H1 (cell line): ENCODE results near the gene TRIM38. TPM values are rescaled to one million over a fixed set of nuclear protein-coding genes. Genes with fewer than 3 reads are reported as not detected.

Experiments used
- CTCF ChIA-PET: fragments of 300-600 bp; sonication (Branson Sonifier 250); formaldehyde crosslinking; loops from one replicate; lab custom pipeline; 2021; ENCODE audit not compliant: partially characterized antibody; lab: Charles Lee
- POLR2A ChIA-PET: fragments of 300-600 bp; sonication (Branson Sonifier 250); formaldehyde crosslinking; loops from one replicate; lab custom pipeline; 2021; ENCODE audit warnings: inconsistent platforms; ENCODE audit not compliant: partially characterized antibody; lab: Charles Lee
- DNase-seq, 2 experiments: peaks; one replicate each; pipeline versions ENCODE4 v3.0.0 to v3.0.0-alpha.2; 2010 to 2022; ENCODE audit warnings: low spot score in 2 of 2, low read depth in 1 of 2, mixed read lengths in 1 of 2
- FAIRE-seq: peaks from 2 replicates; lab custom pipeline; 2011; peaks lifted over from hg19 to GRCh38; lab: Jason Lieb, UNC
- H2AFZ ChIP-seq: 2 replicates; pipeline ENCODE4 v1.8.1; 2012; ENCODE audit warnings: low read length, inconsistent platforms
- H2AK5ac ChIP-seq: 2 replicates; pipeline ENCODE4 v1.6.1; 2013; ENCODE audit warnings: low read depth, low read length
- H2BK120ac ChIP-seq: replicated peaks from 2 replicates; pipeline ENCODE3; 2013; ENCODE audit warnings: low read depth, low read length, inconsistent platforms
- H2BK12ac ChIP-seq: 2 replicates; pipeline ENCODE4 v1.6.1; 2013; ENCODE audit warnings: low read depth, low read length
- H2BK15ac ChIP-seq: 2 replicates; pipeline ENCODE4 v1.6.1; 2013; ENCODE audit warnings: low read length
- H2BK20ac ChIP-seq: 2 replicates; pipeline ENCODE4 v1.6.1; 2013; ENCODE audit warnings: low read length
- H2BK5ac ChIP-seq: 2 replicates; pipeline ENCODE4 v1.6.1; 2013; ENCODE audit warnings: low read depth, low read length
- H3K14ac ChIP-seq: 2 replicates; pipeline ENCODE4 v1.6.1; 2013; ENCODE audit warnings: inconsistent platforms; ENCODE audit not compliant: insufficient read length
- H3K18ac ChIP-seq: 2 replicates; pipeline ENCODE4 v1.6.1; 2013; ENCODE audit warnings: low read length; ENCODE audit errors: extremely low read depth
- H3K23ac ChIP-seq: 2 replicates; pipeline ENCODE4 v1.6.1; 2013; ENCODE audit warnings: inconsistent platforms; ENCODE audit not compliant: insufficient read length
- H3K23me2 ChIP-seq: 2 replicates; pipeline ENCODE4 v1.6.1; 2013; ENCODE audit warnings: low read depth, low read length
- H3K27ac ChIP-seq: 2 replicates; pipeline ENCODE4 v1.6.1; 2011; ENCODE audit warnings: low read depth, low read length, inconsistent platforms
- H3K27me3 ChIP-seq, 4 experiments: replicated peaks in 1 of 4; 1 replicate in 1 of 4; 2 replicates in 3 of 4; pipeline versions ENCODE4 v1.6.1 to v1.8.1; 2011 to 2013; ENCODE audit warnings: low read length in 3 of 4, mild to moderate bottlenecking in 3 of 4, inconsistent platforms in 2 of 4, mixed read lengths in 2 of 4, moderate library complexity in 1 of 4; ENCODE audit not compliant: control insufficient read depth in 3 of 4, insufficient read depth in 3 of 4; ENCODE audit errors: extremely low read depth in 1 of 4
- H3K36me3 ChIP-seq, 4 experiments: 2 replicates each; pipeline versions ENCODE4 v1.6.1 to v1.8.1; 2011 to 2013; ENCODE audit warnings: mild to moderate bottlenecking in 4 of 4, low read length in 3 of 4, moderate library complexity in 2 of 4, control low read depth in 1 of 4, inconsistent platforms in 1 of 4; ENCODE audit not compliant: insufficient read depth in 4 of 4, control insufficient read depth in 2 of 4
- H3K4ac ChIP-seq: replicated peaks from 2 replicates; pipeline ENCODE3; 2013; ENCODE audit warnings: low read length, low read depth, mixed read lengths, inconsistent platforms; ENCODE audit not compliant: insufficient read length
- H3K4me1 ChIP-seq, 4 experiments: replicated peaks in 1 of 4; 1 replicate in 1 of 4; 2 replicates in 3 of 4; pipeline versions ENCODE4 v1.6.1 to v1.8.1; 2011 to 2013; ENCODE audit warnings: low read length in 3 of 4, inconsistent platforms in 2 of 4, mixed read lengths in 1 of 4; ENCODE audit not compliant: insufficient read depth in 4 of 4, control insufficient read depth in 3 of 4
- H3K4me2 ChIP-seq, 2 experiments: 2 replicates each; pipeline versions ENCODE4 v1.6.1 to v1.8.1; 2011 to 2013; ENCODE audit warnings: low read depth in 2 of 2, low read length in 2 of 2, control low read depth in 1 of 2, inconsistent platforms in 1 of 2, mild to moderate bottlenecking in 1 of 2; ENCODE audit not compliant: insufficient read depth in 1 of 2
- H3K4me3 ChIP-seq, 4 experiments: fragments of 200-600, 300-600 bp in 1 of 4; sonication (generic), shearing (Covaris generic), sonication (Bioruptor Twin) in 1 of 4; 2 replicates each; pipeline versions ENCODE4 v1.5.1 to v1.8.1; 2011 to 2016; ENCODE audit warnings: low read length in 4 of 4, low read depth in 3 of 4, control low read depth in 2 of 4, inconsistent platforms in 2 of 4, mild to moderate bottlenecking in 2 of 4, mixed read lengths in 1 of 4, moderate library complexity in 1 of 4; ENCODE audit not compliant: insufficient read depth in 2 of 4; ENCODE audit errors: extremely low read depth in 1 of 4
- H3K56ac ChIP-seq: replicated peaks from 2 replicates; pipeline ENCODE3; 2013; ENCODE audit warnings: low read depth, mild to moderate bottlenecking, mixed read lengths, low read length, inconsistent platforms; ENCODE audit not compliant: insufficient read length
- H3K79me1 ChIP-seq: 2 replicates; pipeline ENCODE4 v1.6.1; 2013; ENCODE audit warnings: low read depth, low read length, control low read depth
- H3K79me2 ChIP-seq, 2 experiments: 2 replicates each; pipeline versions ENCODE4 v1.6.1 to v1.8.1; 2012 to 2013; ENCODE audit warnings: low read length in 2 of 2, mild to moderate bottlenecking in 2 of 2, inconsistent platforms in 1 of 2; ENCODE audit not compliant: insufficient read depth in 2 of 2, control insufficient read depth in 1 of 2
- H3K9ac ChIP-seq, 4 experiments: replicated peaks in 1 of 4; 1 replicate in 1 of 4; 2 replicates in 3 of 4; pipeline versions ENCODE4 v1.6.1 to v1.8.1; 2011 to 2013; ENCODE audit warnings: low read depth in 3 of 4, low read length in 3 of 4, control low read depth in 2 of 4, mild to moderate bottlenecking in 2 of 4, moderate library complexity in 2 of 4, inconsistent platforms in 1 of 4; ENCODE audit errors: extremely low read depth in 1 of 4
- H3K9me3 ChIP-seq, 2 experiments: 2 replicates each; pipeline versions ENCODE4 v1.6.1 to v1.8.1; 2012 to 2013; ENCODE audit warnings: mild to moderate bottlenecking in 2 of 2, moderate library complexity in 2 of 2, control low read depth in 1 of 2, inconsistent platforms in 1 of 2, low read depth in 1 of 2, low read length in 1 of 2, mixed read lengths in 1 of 2; ENCODE audit not compliant: insufficient read depth in 2 of 2
- H4K20me1 ChIP-seq, 2 experiments: replicated peaks in 1 of 2; 2 replicates each; pipeline versions ENCODE3 to v1.8.1; 2011 to 2013; ENCODE audit warnings: inconsistent platforms in 2 of 2, low read length in 2 of 2, mild to moderate bottlenecking in 1 of 2; ENCODE audit not compliant: insufficient read depth in 2 of 2, control insufficient read depth in 1 of 2
- H4K5ac ChIP-seq: 2 replicates; pipeline ENCODE4 v1.6.1; 2013; ENCODE audit warnings: low read length, low read depth, mixed read lengths, inconsistent platforms; ENCODE audit not compliant: insufficient read length
- H4K8ac ChIP-seq: 2 replicates; pipeline ENCODE4 v1.8.0; 2013; ENCODE audit warnings: mild to moderate bottlenecking, moderate library complexity, low read length, inconsistent platforms; ENCODE audit not compliant: insufficient read depth; ENCODE audit errors: extremely low read depth
- H4K91ac ChIP-seq: replicated peaks from 2 replicates; pipeline ENCODE3; 2013; ENCODE audit warnings: low read length, mixed read lengths, inconsistent platforms; ENCODE audit not compliant: insufficient read length
- CTBP2 ChIP-seq: IDR thresholded peaks from 2 replicates; pipeline ENCODE4 v1.7.0; 2011; ENCODE audit warnings: borderline replicate concordance, mild to moderate bottlenecking, moderate library complexity, mixed read lengths, low read length; ENCODE audit not compliant: insufficient read depth, insufficient read length
- JUN ChIP-seq: IDR thresholded peaks from 2 replicates; pipeline ENCODE4 v1.6.1; 2011; ENCODE audit warnings: low read depth, mild to moderate bottlenecking, improper control_type of control experiment, low read length
- NANOG ChIP-seq: IDR thresholded peaks from 2 replicates; pipeline ENCODE4 v1.6.1; 2011; ENCODE audit warnings: low read length, low read depth, mild to moderate bottlenecking, inconsistent platforms; ENCODE audit not compliant: insufficient read depth, poor library complexity, severe bottlenecking
- PHF8 ChIP-seq: fragments of 200-600 bp; sonication (generic); conservative IDR thresholded peaks from 2 replicates; pipeline ENCODE4 v1.7.1; 2012; ENCODE audit warnings: low read depth, mild to moderate bottlenecking, inconsistent platforms, low read length, moderate library complexity
- POLR2AphosphoS5 ChIP-seq: IDR thresholded peaks from 2 replicates; pipeline ENCODE4 v1.6.1; 2011; ENCODE audit warnings: low read depth, low read length
- RAD21 ChIP-seq, 2 experiments: IDR thresholded peaks in 1 of 2; conservative IDR thresholded peaks in 1 of 2; 2 replicates each; pipeline ENCODE4 v1.6.1; 2011; ENCODE audit warnings: low read depth in 2 of 2, low read length in 2 of 2, improper control_type of control experiment in 1 of 2, inconsistent platforms in 1 of 2, mild to moderate bottlenecking in 1 of 2, moderate library complexity in 1 of 2
- RFX5 ChIP-seq: IDR thresholded peaks from 2 replicates; pipeline ENCODE4 v1.6.1; 2011; ENCODE audit warnings: low read depth, low read length, improper control_type of control experiment, borderline replicate concordance
- SIRT6 ChIP-seq: IDR thresholded peaks from one replicate; pipeline ENCODE4 v1.7.1; 2012; ENCODE audit warnings: low read length, inconsistent platforms
- SP1 ChIP-seq: IDR thresholded peaks from 2 replicates; pipeline ENCODE4 v1.6.1; 2011; ENCODE audit warnings: low read depth, low read length
- SP2 ChIP-seq: IDR thresholded peaks from 2 replicates; pipeline ENCODE4 v1.6.1; 2012; ENCODE audit warnings: mild to moderate bottlenecking, low read length, inconsistent platforms
- TAF7 ChIP-seq: optimal IDR thresholded peaks from 2 replicates; pipeline ENCODE3; 2011; ENCODE audit warnings: low read depth, mild to moderate bottlenecking, inconsistent platforms, low read length, moderate library complexity, borderline replicate concordance
- WGBS, 2 experiments: shearing (Covaris generic) in 1 of 2; methylation state at CpG; one replicate each; pipeline versions ENCODE4 v1.1.6 to v1.1.7; 2013 to 2015; ENCODE audit warnings: low lambda C conversion rate in 2 of 2, mixed read lengths in 2 of 2, inconsistent platforms in 1 of 2, low coverage in 1 of 2, missing lambda C conversion rate in 1 of 2; ENCODE audit not compliant: insufficient replicate concordance in 2 of 2, insufficient coverage in 1 of 2, insufficient read length in 1 of 2; ENCODE audit errors: extremely low coverage in 1 of 2, missing lambda C conversion rate in 1 of 2; 5-methylcytosine and 5-hydroxymethylcytosine counted together
- polyA plus RNA-seq, 7 experiments: library from polyadenylated mRNA; depleted of rRNA in 3 of 7; stranded (reverse) in 5 of 7; unstranded in 2 of 7; fragments of >200 nt in 5 of 7; fragments of 200-250 nt in 2 of 7; gene quantifications; 1 replicate in 5 of 7; 2 replicates in 1 of 7; 4 replicates in 1 of 7; pipeline versions ENCODE4 v1.2.1 to v1.2.3, GENCODE V29; 2011 to 2013; ENCODE audit warnings: missing spikeins in 2 of 7, mixed read lengths in 2 of 7
- total RNA-seq: library from RNA; stranded (reverse); fragmentation: NEBNext Ultra II Directional; extraction: Animal tissue kit (Norgen Biotek cat#: 25700); gene quantifications from 2 replicates; pipeline ENCODE4 v1.2.1, GENCODE V29; 2021
- TF ChIP-seq, protein P1 (sequence below): IDR thresholded peaks from 2 replicates; pipeline ENCODE4 v1.6.1; 2012; ENCODE audit warnings: low read length, inconsistent platforms

The TRIM38 gene
- total and polyA plus RNA-seq, 2 of the 8 experiments (the other 6 are each of a cell fraction or from before 2014, with no cell fraction given), result 0.43 to 0.56 TPM

DNA sequence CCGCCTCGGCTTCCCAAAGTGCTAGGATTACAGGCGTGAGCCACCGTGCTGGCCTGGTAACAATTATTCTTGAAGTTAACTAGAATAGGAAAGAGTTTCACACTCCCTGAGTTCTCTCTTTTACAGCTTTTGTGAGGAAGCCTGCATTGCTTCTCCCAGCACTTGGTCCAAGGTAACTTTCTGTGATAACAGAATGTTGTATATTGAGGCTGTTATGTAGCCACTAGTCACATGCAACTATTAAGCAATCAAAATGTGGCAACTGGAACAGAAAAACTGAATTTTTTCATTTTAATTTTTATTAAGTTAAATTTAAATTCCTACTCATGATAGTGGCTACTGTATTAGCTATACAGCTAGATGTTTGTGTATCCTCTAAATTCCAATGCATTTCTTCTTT, 2.5 kb downstream of the TRIM38 start:
- Histone ChIP-seq H2BK12ac (no peak overlapping the region), H2AK5ac (no peak overlapping the region), H4K20me1 (no peaks in the 10 kb centered on the region), H3K4me3 (no peak overlapping the region), H2BK15ac (no peak overlapping the region), H2AFZ (no peak overlapping the region), H2BK120ac (no peak overlapping the region), H2BK20ac (no peak overlapping the region), H3K36me3 (no peaks in the 10 kb centered on the region), H3K14ac (no peak overlapping the region), H4K5ac (no peak overlapping the region), H3K18ac (no peak overlapping the region), H3K23ac (no peak overlapping the region), H3K79me1 (no peaks in the 10 kb centered on the region), H3K23me2 (peaks cover 4% of the 10 kb centered on the region), H3K9me3 (no peaks in the 10 kb centered on the region; a peak in 1 of 4 replicates), H4K91ac (no peak overlapping the region), H3K79me2 (no peaks in the 10 kb centered on the region), H3K27ac (no peak overlapping the region), H3K56ac (no peak overlapping the region), H3K9ac (no peak overlapping the region), H2BK5ac (no peak overlapping the region), H3K4ac (no peak overlapping the region), H4K8ac (no peak overlapping the region), H3K4me2 (no peak overlapping the region; a peak in 1 of 4 replicates), H3K27me3 (peaks cover 0 to 2% (median 0%) of the 10 kb centered on the region in 4 experiments; a peak in 4 of 7 replicates), H3K4me1 (peaks cover 9 to 24% (median 19%) of the 10 kb centered on the region in 4 experiments)
- 87% methylated on average over 4 of the region's 4 CpGs; no CpG with 5 or more reads in 1 of the 2 experiments for WGBS, 2 experiments
- FAIRE-seq (no peak), DNase-seq (no peak)
- CTCF ChIA-PET, result interaction anchor here (1.2 to 2.0 kb wide), 6 partner anchors 39 to 176 kb away, joined by 3 to 12 read pairs (median 4); a partner anchor contains a TSS
- POLR2A ChIA-PET, result no interaction called here
- TF ChIP-seq SIRT6, result no peak
- no peak for TF ChIP-seq NANOG
- no peak for TF ChIP-seq SP1
- no peak for TF ChIP-seq TAF7
- TF ChIP-seq RAD21 (IDR thresholded peaks at IDR 0.05 in 1 of 2, conservative IDR thresholded peaks at IDR 0.05 in 1 of 2; ENCODE audit: low read depth in 2 of 2, low read length in 2 of 2), result no peak
- TF ChIP-seq RFX5, result no peak
- no peak for TF ChIP-seq POLR2AphosphoS5
- TF ChIP-seq CTBP2, result no peak
- no peak for TF ChIP-seq PHF8
- no peak for TF ChIP-seq JUN
- TF ChIP-seq, protein P1, sequence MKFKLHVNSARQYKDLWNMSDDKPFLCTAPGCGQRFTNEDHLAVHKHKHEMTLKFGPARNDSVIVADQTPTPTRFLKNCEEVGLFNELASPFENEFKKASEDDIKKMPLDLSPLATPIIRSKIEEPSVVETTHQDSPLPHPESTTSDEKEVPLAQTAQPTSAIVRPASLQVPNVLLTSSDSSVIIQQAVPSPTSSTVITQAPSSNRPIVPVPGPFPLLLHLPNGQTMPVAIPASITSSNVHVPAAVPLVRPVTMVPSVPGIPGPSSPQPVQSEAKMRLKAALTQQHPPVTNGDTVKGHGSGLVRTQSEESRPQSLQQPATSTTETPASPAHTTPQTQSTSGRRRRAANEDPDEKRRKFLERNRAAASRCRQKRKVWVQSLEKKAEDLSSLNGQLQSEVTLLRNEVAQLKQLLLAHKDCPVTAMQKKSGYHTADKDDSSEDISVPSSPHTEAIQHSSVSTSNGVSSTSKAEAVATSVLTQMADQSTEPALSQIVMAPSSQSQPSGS, result no peak
- no peak for TF ChIP-seq SP2
